ENCODE results near the gene URGCP.

DNA sequence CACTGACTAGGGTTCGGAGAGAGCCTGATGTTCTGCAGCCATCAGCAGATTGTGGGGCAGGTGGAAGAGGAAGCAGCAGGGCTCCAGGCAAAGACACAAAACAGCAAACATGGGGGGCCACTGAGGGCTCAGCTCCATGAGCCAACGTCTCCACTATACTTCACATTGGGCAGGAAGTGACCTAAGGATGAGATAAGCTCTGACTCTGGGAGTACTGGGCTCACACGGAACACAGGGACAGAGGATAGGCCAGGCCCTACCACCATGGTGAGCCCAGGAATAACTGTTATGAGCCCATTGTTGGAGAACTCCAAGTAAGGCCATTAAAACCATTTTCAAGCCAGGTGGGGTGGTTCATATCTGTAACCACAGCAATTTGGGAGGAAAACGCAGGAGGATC is 22.2 kb downstream of the URGCP start:
- TF ChIP-seq CTCF (IDR thresholded peaks at IDR 0.05; ENCODE audit: borderline replicate concordance, extremely low read depth, low read length, poor library complexity, severe bottlenecking) (no peak), EZH2 (IDR thresholded peaks at IDR 0.05; ENCODE audit: borderline replicate concordance, low read depth, low read length, severe bottlenecking) (no peak)
